Subcutaneous preadipocyte (primary cell): Measurements from ENCODE around the gene ZG16B. TPM values are rescaled to one million over a fixed set of nuclear protein-coding genes. Genes with fewer than 3 reads are reported as not detected.
A peak's percentile ranks its signal among the peaks of the same experiment; 100 is the strongest.

Experiments
- small RNA-seq: library from RNA; depleted of rRNA; stranded (forward); fragments of <200 nt; gene quantifications from one replicate; pipeline ENCODE3, GENCODE V24; 2012
- total RNA-seq: library from RNA; depleted of rRNA; stranded (reverse); fragments of >200 nt; gene quantifications from 2 replicates; pipeline ENCODE4 v1.2.3, GENCODE V29; 2012

The ZG16B gene
- total RNA-seq = 0.37 TPM in 1 of 2 replicates, not detected in the other

GRCh38 chr16:2829501-2830354 is at the start of gene ZG16B:
Gene ZG16B, plus strand, starts transcription at chr16:2830303. Its CDS starts 139 bp downstream, at chr16:2830442.

GRCh38 chr16:2787406-2787805 is 42.7 kb upstream of the ZG16B start, which contains the start of gene PRSS33:
Gene PRSS33, minus strand, starts transcription at chr16:2787560. Its CDS starts 1,013 bp downstream, at chr16:2786547.

GRCh38 chr16:2816751-2817339 is 13.3 kb upstream of the ZG16B start, which contains the start of gene PRSS21:
Gene PRSS21, plus strand, starts transcription at chr16:2817237. Its CDS starts 32 bp downstream, at chr16:2817269.

GRCh38 chr16:2857451-2858244 is 27.5 kb downstream of the ZG16B start, which contains the start of gene PRSS22:
Gene PRSS22, minus strand, starts transcription at chr16:2858170. Its CDS starts 66 bp downstream, at chr16:2858104.

Small RNAs within 50 kb of the gene (small RNA-seq; reads per million reads assigned to genes)
- gene SNORA3C = 0.71 reads per million, percentile 44 among the genes with 10 or more reads in this experiment

Other genes with a start within 250 kb of the ZG16B start
- 15.8 and 21.7 TPM in 2 replicates for gene KCTD5, start 147.8 kb upstream of the ZG16B start, total RNA-seq
- 0.37 and 0.78 TPM in 2 replicates for gene PRSS27, start 110.1 kb upstream of the ZG16B start, total RNA-seq
- gene SRRM2, start 77.7 kb upstream of the ZG16B start, total RNA-seq = 64.3 and 77.4 TPM in 2 replicates
- 188 and 355 TPM in 2 replicates for gene ELOB, start 53.0 kb upstream of the ZG16B start, total RNA-seq
- not detected in 2 replicates for gene PRSS33, start 42.7 kb upstream of the ZG16B start, total RNA-seq
- gene PRSS41, start 31.8 kb upstream of the ZG16B start, total RNA-seq = not detected in 2 replicates
- 0.59 and 0.73 TPM in 2 replicates for gene PRSS21, start 13.1 kb upstream of the ZG16B start, total RNA-seq
- gene PRSS22, start 27.9 kb downstream of the ZG16B start, total RNA-seq = not detected in 2 replicates
- gene FLYWCH2, start 52.9 kb downstream of the ZG16B start, total RNA-seq = 39.9 and 52.9 TPM in 2 replicates
- 23.1 and 27.6 TPM in 2 replicates for gene FLYWCH1, start 81.6 kb downstream of the ZG16B start, total RNA-seq
- gene KREMEN2, start 134.0 kb downstream of the ZG16B start, total RNA-seq = not detected in 2 replicates
- gene PAQR4, start 139.0 kb downstream of the ZG16B start, total RNA-seq = 6.2 and 13.3 TPM in 2 replicates
- 12.5 and 19.4 TPM in 2 replicates for gene PKMYT1, start 150.1 kb downstream of the ZG16B start, total RNA-seq
- gene CLDN9, start 182.6 kb downstream of the ZG16B start, total RNA-seq = not detected in 2 replicates
- not detected in 2 replicates for gene CLDN6, start 187.9 kb downstream of the ZG16B start, total RNA-seq
- gene TNFRSF12A, start 190.1 kb downstream of the ZG16B start, total RNA-seq = 85.6 and 172 TPM in 2 replicates
- 12.5 and 16.2 TPM in 2 replicates for gene HCFC1R1, start 193.6 kb downstream of the ZG16B start, total RNA-seq
- 25.0 and 34.0 TPM in 2 replicates for gene THOC6, start 193.7 kb downstream of the ZG16B start, total RNA-seq
- gene BICDL2, start 206.6 kb downstream of the ZG16B start, total RNA-seq = not detected in 2 replicates
- under 0.01 and 0.20 TPM in 2 replicates for gene MMP25, start 216.3 kb downstream of the ZG16B start, total RNA-seq
- gene IL32, start 235.3 kb downstream of the ZG16B start, total RNA-seq = 0.59 and 4.4 TPM in 2 replicates